ENCODE data around the gene TEX14. TPM values are rescaled to one million over a fixed set of nuclear protein-coding genes. Genes with fewer than 3 reads are reported as not detected.
A peak's percentile ranks its signal among the peaks of the same experiment; 100 is the strongest.

Gene TEX14
- total RNA-seq, 2 donors from 2014 or later, result not detected

GRCh38 chr17:58728798-58729197 is 37.0 kb upstream of the TEX14 start:
- TF ChIP-seq CTCF (IDR thresholded peaks at IDR 0.05), result no peak
- no peak overlapping the region for H3K27ac ChIP-seq
- H3K9me3 ChIP-seq, result no peaks in the 10 kb centered on the region
- H3K4me1 ChIP-seq, result no peaks in the 10 kb centered on the region
- DNase-seq (ENCODE audit: low spot score), result no peak
- peaks cover 5% of the 10 kb centered on the region for H3K36me3 ChIP-seq
- no peaks in the 10 kb centered on the region for H3K27me3 ChIP-seq
- no peak overlapping the region for H3K4me3 ChIP-seq

GRCh38 chr17:58722696-58723095 is 30.9 kb upstream of the TEX14 start:
- H3K9me3 ChIP-seq, result no peaks in the 10 kb centered on the region
- no peak for DNase-seq (ENCODE audit: low spot score)
- no peaks in the 10 kb centered on the region for H3K27me3 ChIP-seq
- peaks cover 21% of the 10 kb centered on the region for H3K36me3 ChIP-seq
- no peaks in the 10 kb centered on the region for H3K4me1 ChIP-seq
- no peak overlapping the region for H3K4me3 ChIP-seq
- no peak for TF ChIP-seq CTCF (IDR thresholded peaks at IDR 0.05)
- H3K27ac ChIP-seq, result no peak overlapping the region

GRCh38 chr17:58722274-58722673 is 30.4 kb upstream of the TEX14 start:
- TF ChIP-seq CTCF (IDR thresholded peaks at IDR 0.05), result no peak
- peaks cover 21% of the 10 kb centered on the region for H3K36me3 ChIP-seq

GRCh38 chr17:58710948-58711552 is 19.2 kb upstream of the TEX14 start:
- no peaks in the 10 kb centered on the region for H3K27me3 ChIP-seq
- no peak overlapping the region for H3K27ac ChIP-seq
- H3K4me1 ChIP-seq, result no peaks in the 10 kb centered on the region
- H3K36me3 ChIP-seq, result peaks cover 6% of the 10 kb centered on the region
- H3K9me3 ChIP-seq, result no peaks in the 10 kb centered on the region
- no peak for DNase-seq (ENCODE audit: low spot score)
- no peak overlapping the region for H3K4me3 ChIP-seq
- peak; percentile 67 to 78 for TF ChIP-seq CTCF (IDR thresholded peaks at IDR 0.05)

More at GRCh38 chr17:58722274-58722673, 30.4 kb upstream of the TEX14 start:
- no peak overlapping the region for H3K4me3 ChIP-seq
- H3K4me1 ChIP-seq, result no peaks in the 10 kb centered on the region
- H3K27me3 ChIP-seq, result no peaks in the 10 kb centered on the region
- H3K27ac ChIP-seq, result no peak overlapping the region
- no peak for DNase-seq (ENCODE audit: low spot score)
- H3K9me3 ChIP-seq, result no peaks in the 10 kb centered on the region

- Histone ChIP-seq H3K4me3 (no peak overlapping the region), H3K4me1 (no peaks in the 10 kb centered on the region), H3K36me3 (peaks cover 11% of the 10 kb centered on the region), H3K27ac (no peak overlapping the region), H3K27me3 (no peaks in the 10 kb centered on the region), H3K9me3 (no peaks in the 10 kb centered on the region)
- DNase-seq (ENCODE audit: low spot score), result no peak
- TF ChIP-seq CTCF (IDR thresholded peaks at IDR 0.05), result no peak
Observed at GRCh38 chr17:58706351-58707140, 14.7 kb upstream of the TEX14 start.

Data from right atrium auricular region (tissue), 2 donors.